ENCODE measurements around the gene PITX2. TPM values are rescaled to one million over a fixed set of nuclear protein-coding genes. Genes with fewer than 3 reads are reported as not detected.

The PITX2 gene
- total RNA-seq, 4 donors from 2014 or later = not detected

GRCh38 chr4:110625576-110626257 lies 2.8 kb upstream of the PITX2 start:
- no peak overlapping the region for H3K4me3 ChIP-seq (replicated peaks in 1 of 3)
- no peaks in the 10 kb centered on the region for H3K36me3 ChIP-seq
- peaks cover 81% of the 10 kb centered on the region for H3K27me3 ChIP-seq
- peaks cover 23 to 24% of the 10 kb centered on the region in 2 donors for H3K4me1 ChIP-seq
- 8 to 20% methylated on average over 9 of the region's 9 CpGs for WGBS, 2 donors
- intact Hi-C loops (cut with DNase I) = no loop called here
- no peak overlapping the region for H3K27ac ChIP-seq
- no peak for TF ChIP-seq CTCF (IDR thresholded peaks at IDR 0.05)
- no peak for TF ChIP-seq POLR2A (IDR thresholded peaks at IDR 0.05)
- no peaks in the 10 kb centered on the region for H3K9me3 ChIP-seq
- no peak for DNase-seq

GRCh38 chr4:110624904-110625494 lies 2.1 kb upstream of the PITX2 start:
- TF ChIP-seq POLR2A (IDR thresholded peaks at IDR 0.05) (no peak), CTCF (IDR thresholded peaks at IDR 0.05) (no peak)
- Histone ChIP-seq H3K36me3 (no peaks in the 10 kb centered on the region), H3K4me1 (peaks cover 25 to 28% of the 10 kb centered on the region in 2 donors), H3K9me3 (no peaks in the 10 kb centered on the region), H3K27ac (no peak overlapping the region), H3K4me3 (replicated peaks in 1 of 3) (no peak overlapping the region), H3K27me3 (peaks cover 80% of the 10 kb centered on the region)
- no peak for DNase-seq
- intact Hi-C loops (cut with DNase I) = no loop called here
- WGBS, 2 donors = 13 to 23% methylated on average over 6 of the region's 6 CpGs

GRCh38 chr4:110624398-110624780 lies 1.5 kb upstream of the PITX2 start:
- Histone ChIP-seq H3K36me3 (no peaks in the 10 kb centered on the region), H3K9me3 (no peaks in the 10 kb centered on the region), H3K27me3 (peaks cover 80% of the 10 kb centered on the region), H3K4me1 (peaks cover 25 to 33% of the 10 kb centered on the region in 2 donors), H3K27ac (no peak overlapping the region), H3K4me3 (replicated peaks in 1 of 3) (no peak overlapping the region)
- no peak for DNase-seq
- intact Hi-C loops (cut with DNase I) = no loop called here
- TF ChIP-seq CTCF (IDR thresholded peaks at IDR 0.05) (no peak), POLR2A (IDR thresholded peaks at IDR 0.05) (no peak)
- WGBS, 2 donors = 18 to 23% methylated on average over 3 of the region's 3 CpGs

GRCh38 chr4:110623718-110624397 lies 981 bp upstream of the PITX2 start:
- Histone ChIP-seq H3K9me3 (no peaks in the 10 kb centered on the region), H3K4me3 (replicated peaks in 1 of 3) (no peak overlapping the region), H3K27ac (no peak overlapping the region), H3K4me1 (peaks cover 25 to 39% of the 10 kb centered on the region in 2 donors), H3K36me3 (no peaks in the 10 kb centered on the region), H3K27me3 (peaks cover 81% of the 10 kb centered on the region)
- TF ChIP-seq CTCF (IDR thresholded peaks at IDR 0.05) = no peak
- no peak for TF ChIP-seq POLR2A (IDR thresholded peaks at IDR 0.05)
- DNase-seq = no peak
- intact Hi-C loops (cut with DNase I) = no loop called here
- WGBS, 2 donors = 20 to 26% methylated on average over 11 of the region's 11 CpGs

Data from thyroid gland (tissue), 4 donors.